ENCODE data around the gene KCNH3.

DNA sequence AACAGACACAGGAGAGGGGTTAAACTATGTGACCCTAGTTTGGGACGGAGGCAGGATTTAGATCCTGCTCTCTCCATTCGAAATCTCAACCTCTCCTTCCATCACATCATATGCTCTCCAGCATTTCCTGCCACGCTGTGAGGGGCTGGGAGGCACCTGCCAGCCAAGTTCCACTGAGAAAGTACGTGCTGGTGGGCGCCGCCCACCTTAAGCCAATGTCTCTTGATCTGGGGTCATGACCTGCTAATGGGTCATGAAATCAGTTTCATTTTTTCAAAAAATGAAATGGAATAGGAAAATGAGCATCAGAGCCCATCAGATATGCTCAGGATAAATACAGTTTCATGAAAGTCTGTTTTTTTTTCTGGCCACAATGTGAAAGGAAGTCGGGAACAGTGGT, 21.9 kb downstream of the KCNH3 start:
- no peak for TF ChIP-seq CTCF (IDR thresholded peaks at IDR 0.05; ENCODE audit: low read length)
- TF ChIP-seq EZH2 (optimal IDR thresholded peaks at IDR 0.05; ENCODE audit: low read depth, low read length) = no peak
- TF ChIP-seq EZH2phosphoT487 (IDR thresholded peaks at IDR 0.05; ENCODE audit: low read length) = no peak
